HepG2 (cell line): Measurements from ENCODE around the gene TFAM. TPM values are rescaled to one million over a fixed set of nuclear protein-coding genes. Genes with fewer than 3 reads are reported as not detected.

Experiments used
- ATAC-seq: fragments of 200-7000 bp; cut with Tn5 transposase; 3 replicates; pipeline ENCODE4 v1.9.1; 2020; ENCODE audit warnings: mild to moderate bottlenecking, moderate library complexity
- BruUV-seq: library from RNA; stranded (reverse); fragments of 400-500 nt; replicated peaks from 2 replicates; lab custom pipeline; 2021; lab: Mats Ljungman, UMichigan
- CTCF ChIA-PET: fragments of 300-600 bp; formaldehyde crosslinking; extraction: SDS; loops from one replicate; lab custom pipeline; 2021; ENCODE audit warnings: low total read pairs, inconsistent platforms, low intra/inter-chr PET ratio; lab: Yijun Ruan, JAX
- POLR2A ChIA-PET: fragments of 350-600 bp; sonication (Branson Sonifier 250); formaldehyde crosslinking; loops from one replicate; lab custom pipeline; 2020; ENCODE audit warnings: antibody characterized with exemption, inconsistent platforms; lab: Yijun Ruan, JAX
- DNase-seq: peaks from one replicate; pipeline ENCODE4 v3.0.0-alpha.2; 2015; ENCODE audit warnings: low spot score
- FAIRE-seq: peaks from 3 replicates; lab custom pipeline; 2011; peaks lifted over from hg19 to GRCh38; lab: Jason Lieb, UNC
- H2AFZ ChIP-seq: one replicate; pipeline ENCODE4 v1.6.1; 2011; ENCODE audit warnings: low read length, inconsistent platforms
- H3K27ac ChIP-seq: fragments of 300-600 bp; 3 replicates; pipeline ENCODE4 v1.8.0; 2011; ENCODE audit warnings: mixed run types, mild to moderate bottlenecking, mixed read lengths, low read length, inconsistent platforms; ENCODE audit not compliant: insufficient read depth; ENCODE audit errors: extremely low read length
- H3K27me3 ChIP-seq, 2 experiments: fragments of 200-600 bp in 1 of 2; 2 replicates in 1 of 2; 3 replicates in 1 of 2; pipeline versions ENCODE4 v1.6.0 to v1.8.0; 2011; ENCODE audit warnings: low read length in 2 of 2, mild to moderate bottlenecking in 2 of 2, moderate library complexity in 2 of 2, inconsistent platforms in 1 of 2; ENCODE audit not compliant: insufficient read depth in 2 of 2, control insufficient read depth in 1 of 2
- H3K36me3 ChIP-seq, 2 experiments: fragments of 200-600 bp in 1 of 2; replicated peaks in 1 of 2; 2 replicates in 1 of 2; 3 replicates in 1 of 2; pipeline versions ENCODE4 v1.5.1 to v1.8.0; 2011; ENCODE audit warnings: low read length in 2 of 2, inconsistent platforms in 1 of 2; ENCODE audit not compliant: insufficient read depth in 2 of 2, control insufficient read depth in 1 of 2
- H3K4me1 ChIP-seq: 2 replicates; pipeline ENCODE4 v1.5.1; 2012; ENCODE audit warnings: low read length, inconsistent platforms; ENCODE audit not compliant: insufficient read depth
- H3K4me2 ChIP-seq: 2 replicates; pipeline ENCODE4 v1.6.0; 2011; ENCODE audit warnings: low read depth, low read length, inconsistent platforms
- H3K4me3 ChIP-seq, 3 experiments: fragments of 200-600 bp in 1 of 3; sonication (generic), shearing (Covaris generic) in 1 of 3; replicated peaks in 1 of 3; 2 replicates each; pipeline ENCODE4 v1.5.1; 2011 to 2016; ENCODE audit warnings: low read length in 3 of 3, inconsistent platforms in 2 of 3, low read depth in 2 of 3, mild to moderate bottlenecking in 2 of 3, control low read depth in 1 of 3, mixed read lengths in 1 of 3; ENCODE audit not compliant: insufficient read depth in 1 of 3
- H3K79me2 ChIP-seq: one replicate; pipeline ENCODE4 v1.6.1; 2011; ENCODE audit warnings: low read length, inconsistent platforms; ENCODE audit not compliant: insufficient read depth
- H3K9ac ChIP-seq: 2 replicates; pipeline ENCODE4 v1.6.0; 2011; ENCODE audit warnings: mild to moderate bottlenecking, low read depth, low read length, inconsistent platforms; ENCODE audit not compliant: insufficient read depth
- H3K9me3 ChIP-seq: 2 replicates; pipeline ENCODE4 v1.5.1; 2012; ENCODE audit warnings: mild to moderate bottlenecking, low read length
- H4K20me1 ChIP-seq: 2 replicates; pipeline ENCODE4 v1.6.0; 2011; ENCODE audit warnings: inconsistent platforms, mild to moderate bottlenecking, low read length, moderate library complexity; ENCODE audit not compliant: insufficient read depth
- FOXA3 ChIP-seq: IDR thresholded peaks from 2 replicates; pipeline ENCODE4 v1.6.1; 2016; ENCODE audit warnings: missing genetic modification reagents, missing compliant biosample characterization
- FOXC1 ChIP-seq: sonication (generic); formaldehyde crosslinking; IDR thresholded peaks from 2 replicates; pipeline ENCODE4 v1.8.0; 2022; ENCODE audit warnings: mild to moderate bottlenecking, missing genetic modification reagents, borderline replicate concordance
- KIAA2018 ChIP-seq: sonication (generic); formaldehyde crosslinking; IDR thresholded peaks from 2 replicates; pipeline ENCODE4 v1.5.0; 2020; ENCODE audit warnings: mild to moderate bottlenecking, missing genetic modification reagents, borderline replicate concordance
- SP5 ChIP-seq: IDR thresholded peaks from 2 replicates; pipeline ENCODE4 v1.6.1; 2016; ENCODE audit warnings: low read depth, borderline replicate concordance
- ZBTB38 ChIP-seq: sonication (generic); formaldehyde crosslinking; IDR thresholded peaks from 2 replicates; pipeline ENCODE4 v1.5.1; 2020; ENCODE audit warnings: mild to moderate bottlenecking, missing genetic modification reagents
- ZBTB7B ChIP-seq: sonication (generic); formaldehyde crosslinking; IDR thresholded peaks from 2 replicates; pipeline ENCODE4 v1.4.0; 2020; ENCODE audit warnings: missing genetic modification reagents
- ZNF282 ChIP-seq: fragments of 450-650 bp; IDR thresholded peaks from 2 replicates; pipeline ENCODE4 v1.6.1; 2018; ENCODE audit not compliant: partially characterized antibody
- ZNF567 ChIP-seq: sonication (generic); formaldehyde crosslinking; IDR thresholded peaks from 2 replicates; pipeline ENCODE4 v1.8.1; 2023; ENCODE audit warnings: mild to moderate bottlenecking, missing genetic modification reagents, borderline replicate concordance
- WGBS: methylation state at CpG from one replicate; pipeline ENCODE4 v1.1.6; 2017; ENCODE audit warnings: low lambda C conversion rate; 5-methylcytosine and 5-hydroxymethylcytosine counted together
- in situ Hi-C: cut with HindIII; loops from 2 replicates; pipeline ENCODE4 v1.10.0; 2017; ENCODE audit warnings: low pct_unique_long_range_greater_than_20kb; ENCODE audit not compliant: extremely low pct_ligation_motif_present
- intact Hi-C: fragments of 100-400 bp; cut with micrococcal nuclease; formaldehyde crosslinking; loops from one replicate; pipeline ENCODE4 v1.10.0; 2022; ENCODE audit not compliant: unreplicated experiment
- polyA plus RNA-seq, 8 experiments: library from polyadenylated mRNA; depleted of rRNA in 3 of 8; stranded (reverse) in 7 of 8; unstranded in 1 of 8; fragments of >200 nt; fragmentation: Illumina TruSeq in 4 of 8; extraction: Trizol in 4 of 8; gene quantifications; 2 replicates each; pipeline versions ENCODE4 v1.2.1 to v1.2.3, GENCODE V29; 2011 to 2016; ENCODE audit warnings: low read depth in 4 of 8, missing spikeins in 1 of 8, mixed read lengths in 1 of 8; ENCODE audit not compliant: insufficient read depth in 1 of 8
- total RNA-seq, 5 experiments: library from RNA; depleted of rRNA; stranded (reverse); fragments of >200 nt; fragmentation: Illumina TruSeq; extraction: Trizol; gene quantifications; 2 replicates each; pipeline ENCODE4 v1.2.3, GENCODE V29; 2016; ENCODE audit warnings: low read depth in 1 of 5

The TFAM gene
- total and polyA plus RNA-seq, 2 of the 13 experiments (the other 11 are each of a cell fraction or from before 2014, with no cell fraction given), result 18.4 to 125 TPM

DNA sequence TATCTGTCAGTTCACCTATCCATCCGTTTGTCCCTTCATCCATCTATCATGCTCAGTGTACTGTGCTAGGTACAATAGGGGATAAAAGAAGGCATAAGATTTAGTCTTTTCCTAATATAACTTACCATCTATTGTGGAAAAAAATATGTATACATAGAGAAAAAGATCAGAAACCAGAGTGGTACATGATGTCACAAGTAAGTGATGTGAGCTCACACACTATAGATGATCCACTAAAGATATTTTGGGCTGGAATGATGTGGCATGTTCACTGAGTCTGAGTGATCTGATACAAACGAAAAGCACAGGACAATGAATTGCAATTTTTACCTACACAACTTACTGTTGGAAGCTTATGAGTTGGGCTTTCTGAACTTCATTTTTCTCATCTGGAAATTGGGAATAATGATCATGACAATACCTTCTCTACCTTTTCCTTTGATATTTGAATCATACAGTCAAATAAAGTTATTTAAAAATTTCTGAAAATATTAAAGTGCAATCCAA lies 2.7 kb upstream of the TFAM start:
- Histone ChIP-seq H3K36me3 (peaks cover 1 to 4% of the 10 kb centered on the region in 2 experiments; a peak in 4 of 5 replicates), H3K79me2 (peaks cover 22% of the 10 kb centered on the region), H3K4me3 (no peak overlapping the region), H3K27me3 (no peaks in the 10 kb centered on the region; a peak in 1 of 5 replicates), H3K9ac (no peak overlapping the region), H3K27ac (no peak overlapping the region)
- POLR2A ChIA-PET, result no interaction called here
- no peak for ATAC-seq
- 71% methylated on average over 2 of the region's 2 CpGs for WGBS
- no peak for FAIRE-seq
- intact Hi-C loops, result no loop called here
- DNase-seq, result no peak
- TF ChIP-seq ZBTB7B (no peak), ZNF282 (no peak), FOXC1 (CRISPR knock-in tag) (no peak), ZNF567 (no peak), FOXA3 (no peak), ZBTB38 (no peak), KIAA2018 (CRISPR knock-in tag) (no peak), SP5 (CRISPR knock-in tag) (no peak)
- TF ChIP-seq, all 625 proteins: peak for 0
- in situ Hi-C loops, result loop anchor here (10.0 kb wide), 1 partner anchor 198 kb away; no protein-coding TSS in a partner anchor
- CTCF ChIA-PET, result no interaction called here
- H4K20me1 ChIP-seq, result no peaks in the 10 kb centered on the region
- BruUV-seq, result no TSS peak
- no peaks in the 10 kb centered on the region for H3K9me3 ChIP-seq
- no peak overlapping the region for H3K4me2 ChIP-seq
- H3K4me1 ChIP-seq, result peaks cover 26% of the 10 kb centered on the region
- H2AFZ ChIP-seq, result no peak overlapping the region
